Mesenchymal stem cell (in vitro differentiated cells and primary cell): Measurements from ENCODE around the gene NUBP2.

ENCODE experiments used
- DNase-seq: peaks from one replicate; pipeline ENCODE4 v3.0.0-alpha.2; 2013
- H2AFZ ChIP-seq: one replicate; pipeline ENCODE4 v1.6.1; 2013; ENCODE audit warnings: low read depth, mild to moderate bottlenecking, control low read depth, inconsistent platforms, low read length, moderate library complexity
- H2AK5ac ChIP-seq: 2 replicates; pipeline ENCODE4 v1.6.1; 2013; ENCODE audit warnings: low read length, moderate library complexity, mild to moderate bottlenecking, inconsistent platforms; ENCODE audit not compliant: severe bottlenecking
- H2BK120ac ChIP-seq: one replicate; pipeline ENCODE4 v1.6.1; 2013; ENCODE audit warnings: low read depth, mild to moderate bottlenecking, inconsistent platforms, low read length, moderate library complexity
- H2BK12ac ChIP-seq, 2 experiments: one replicate each; pipeline ENCODE4 v1.6.1; 2013; ENCODE audit warnings: inconsistent platforms in 2 of 2, low read length in 2 of 2, mild to moderate bottlenecking in 2 of 2, moderate library complexity in 2 of 2, control low read depth in 1 of 2
- H2BK15ac ChIP-seq: one replicate; pipeline ENCODE4 v1.6.1; 2013; ENCODE audit warnings: mild to moderate bottlenecking, low read depth, inconsistent platforms; ENCODE audit not compliant: poor library complexity, severe bottlenecking
- H2BK5ac ChIP-seq: 2 replicates; pipeline ENCODE4 v1.6.1; 2013; ENCODE audit warnings: low read depth, mild to moderate bottlenecking, low read length, control low read depth, inconsistent platforms; ENCODE audit not compliant: poor library complexity, severe bottlenecking
- H3K14ac ChIP-seq, 2 experiments: one replicate each; pipeline ENCODE4 v1.6.1; 2013; ENCODE audit warnings: inconsistent platforms in 2 of 2, low read length in 2 of 2, control low read depth in 1 of 2, mild to moderate bottlenecking in 1 of 2, moderate library complexity in 1 of 2
- H3K18ac ChIP-seq, 2 experiments: one replicate each; pipeline ENCODE4 v1.6.1; 2013; ENCODE audit warnings: inconsistent platforms in 2 of 2, low read length in 2 of 2, control low read depth in 1 of 2, low read depth in 1 of 2, mild to moderate bottlenecking in 1 of 2
- H3K23ac ChIP-seq, 2 experiments: one replicate each; pipeline ENCODE4 v1.6.1; 2013; ENCODE audit warnings: inconsistent platforms in 2 of 2, low read length in 2 of 2, mild to moderate bottlenecking in 2 of 2, moderate library complexity in 2 of 2, control low read depth in 1 of 2
- H3K27ac ChIP-seq: 2 replicates; pipeline ENCODE4 v1.5.1; 2013; ENCODE audit warnings: mild to moderate bottlenecking, moderate library complexity, low read length, control low read depth, inconsistent platforms; ENCODE audit not compliant: poor library complexity, severe bottlenecking
- H3K27me3 ChIP-seq, 2 experiments: 2 replicates each; pipeline versions ENCODE4 v1.6.1 to v1.7.0; 2013; ENCODE audit warnings: low read length in 2 of 2, mild to moderate bottlenecking in 2 of 2, moderate library complexity in 2 of 2, control low read depth in 1 of 2, inconsistent platforms in 1 of 2; ENCODE audit not compliant: control insufficient read depth in 1 of 2, insufficient read depth in 1 of 2
- H3K36me3 ChIP-seq, 2 experiments: 2 replicates each; pipeline versions ENCODE4 v1.6.1 to v1.7.0; 2013; ENCODE audit warnings: low read length in 2 of 2, control low read depth in 1 of 2, inconsistent platforms in 1 of 2, low read depth in 1 of 2, mild to moderate bottlenecking in 1 of 2; ENCODE audit not compliant: insufficient read depth in 2 of 2, control insufficient read depth in 1 of 2
- H3K4ac ChIP-seq, 2 experiments: one replicate each; pipeline ENCODE4 v1.6.1; 2013; ENCODE audit warnings: inconsistent platforms in 2 of 2, low read length in 2 of 2, mild to moderate bottlenecking in 2 of 2, moderate library complexity in 2 of 2, control low read depth in 1 of 2, low read depth in 1 of 2
- H3K4me1 ChIP-seq: 2 replicates; pipeline ENCODE4 v1.6.1; 2013; ENCODE audit warnings: low read depth, low read length, control low read depth; ENCODE audit not compliant: control insufficient read depth, insufficient read depth
- H3K4me2 ChIP-seq: 2 replicates; pipeline ENCODE4 v1.6.1; 2013; ENCODE audit warnings: low read length, mild to moderate bottlenecking, inconsistent platforms; ENCODE audit not compliant: poor library complexity, severe bottlenecking
- H3K4me3 ChIP-seq, 2 experiments: 2 replicates each; pipeline versions ENCODE4 v1.5.1 to v1.7.0; 2013; ENCODE audit warnings: low read length in 2 of 2, mild to moderate bottlenecking in 2 of 2, control low read depth in 1 of 2, low read depth in 1 of 2; ENCODE audit not compliant: insufficient read depth in 1 of 2
- H3K79me1 ChIP-seq: replicated peaks from 2 replicates; pipeline ENCODE4 v1.6.1; 2013; ENCODE audit warnings: mild to moderate bottlenecking, control low read depth, low read length, inconsistent platforms; ENCODE audit not compliant: poor library complexity, severe bottlenecking
- H3K9ac ChIP-seq: 2 replicates; pipeline ENCODE4 v1.7.0; 2013; ENCODE audit warnings: mild to moderate bottlenecking, low read length, moderate library complexity
- H3K9me3 ChIP-seq: 2 replicates; pipeline ENCODE4 v1.7.0; 2013; ENCODE audit warnings: mild to moderate bottlenecking, low read length; ENCODE audit not compliant: control insufficient read depth
- H4K8ac ChIP-seq: one replicate; pipeline ENCODE4 v1.6.1; 2013; ENCODE audit warnings: inconsistent platforms, mild to moderate bottlenecking, low read length, moderate library complexity
- H4K91ac ChIP-seq: one replicate; pipeline ENCODE4 v1.6.1; 2013; ENCODE audit warnings: mild to moderate bottlenecking, low read length, inconsistent platforms
- WGBS: methylation state at CpG from one replicate; pipeline ENCODE4 v1.1.7; 2013; ENCODE audit warnings: mixed read lengths; 5-methylcytosine and 5-hydroxymethylcytosine counted together

The NUBP2 gene

DNA sequence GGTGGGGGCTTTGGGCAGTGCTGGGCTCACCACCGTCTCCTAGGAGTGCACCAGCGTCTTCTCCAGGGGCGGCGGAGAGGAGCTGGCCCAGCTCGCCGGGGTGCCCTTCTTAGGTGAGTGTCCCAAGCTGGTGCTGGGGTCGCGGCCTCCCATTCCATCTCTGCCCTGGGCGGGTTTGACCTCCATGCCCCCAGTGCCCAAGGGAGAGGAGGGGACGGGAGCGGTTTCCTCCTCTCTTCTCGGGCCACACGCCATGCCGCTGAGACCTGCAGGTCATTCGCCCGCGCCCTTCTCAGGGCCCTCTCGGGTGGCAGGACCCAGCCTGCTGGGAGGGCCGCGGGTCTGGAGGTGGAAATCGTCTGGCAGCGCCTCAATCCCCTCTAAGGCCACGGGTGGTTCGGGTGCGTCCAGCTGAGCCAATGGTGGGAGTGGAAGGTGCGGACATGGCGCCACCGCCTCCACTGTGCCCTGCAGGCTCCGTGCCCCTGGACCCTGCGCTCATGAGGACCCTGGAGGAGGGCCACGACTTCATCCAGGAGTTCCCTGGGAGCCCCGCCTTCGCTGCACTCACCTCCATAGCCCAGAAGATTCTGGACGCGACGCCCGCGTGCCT is 5.4 kb downstream of the NUBP2 start:
- peaks cover 27 to 82% of the 10 kb centered on the region in 2 experiments for H3K36me3 ChIP-seq
- no peak overlapping the region for H4K91ac ChIP-seq
- no peaks in the 10 kb centered on the region for H3K9me3 ChIP-seq
- H2AFZ ChIP-seq: no peak overlapping the region
- WGBS: 95% methylated on average over 38 of the region's 38 CpGs
- no peak overlapping the region for H2AK5ac ChIP-seq
- no peak overlapping the region for H2BK15ac ChIP-seq
- DNase-seq: no peak
- no peak overlapping the region for H3K4me3 ChIP-seq
- no peak overlapping the region for H3K4me2 ChIP-seq
- H3K79me1 ChIP-seq: peaks cover 43% of the 10 kb centered on the region
- H3K9ac ChIP-seq: no peak overlapping the region
- no peak overlapping the region for H2BK120ac ChIP-seq
- H3K18ac ChIP-seq: no peak overlapping the region
- no peak overlapping the region for H3K27ac ChIP-seq
- no peaks in the 10 kb centered on the region for H3K27me3 ChIP-seq
- H3K4me1 ChIP-seq: peaks cover 7% of the 10 kb centered on the region
- no peak overlapping the region for H3K14ac ChIP-seq
- no peak overlapping the region for H2BK5ac ChIP-seq
- no peak overlapping the region for H2BK12ac ChIP-seq
- H3K4ac ChIP-seq: no peak overlapping the region
- no peak overlapping the region for H3K23ac ChIP-seq
- no peak overlapping the region for H4K8ac ChIP-seq

GRCh38 chr16:1788708-1789100 is 5.9 kb downstream of the NUBP2 start:
- no peak overlapping the region for H3K14ac ChIP-seq
- no peak overlapping the region for H2AK5ac ChIP-seq
- no peak for DNase-seq
- no peak overlapping the region for H3K27ac ChIP-seq
- H2BK15ac ChIP-seq: no peak overlapping the region
- H3K36me3 ChIP-seq: peaks cover 27 to 87% of the 10 kb centered on the region in 2 experiments
- no peak overlapping the region for H2AFZ ChIP-seq
- H3K9ac ChIP-seq: no peak overlapping the region
- H3K9me3 ChIP-seq: no peaks in the 10 kb centered on the region
- H3K4me1 ChIP-seq: peaks cover 7% of the 10 kb centered on the region
- WGBS: 82% methylated on average over 19 of the region's 19 CpGs
- no peak overlapping the region for H4K91ac ChIP-seq
- no peak overlapping the region for H3K4me2 ChIP-seq
- H3K27me3 ChIP-seq: no peaks in the 10 kb centered on the region
- no peak overlapping the region for H3K18ac ChIP-seq
- H2BK12ac ChIP-seq: no peak overlapping the region
- H2BK120ac ChIP-seq: no peak overlapping the region
- no peak overlapping the region for H2BK5ac ChIP-seq
- H4K8ac ChIP-seq: no peak overlapping the region
- H3K4me3 ChIP-seq: no peak overlapping the region
- no peak overlapping the region for H3K23ac ChIP-seq
- H3K79me1 ChIP-seq: peaks cover 46% of the 10 kb centered on the region
- no peak overlapping the region for H3K4ac ChIP-seq

DNA sequence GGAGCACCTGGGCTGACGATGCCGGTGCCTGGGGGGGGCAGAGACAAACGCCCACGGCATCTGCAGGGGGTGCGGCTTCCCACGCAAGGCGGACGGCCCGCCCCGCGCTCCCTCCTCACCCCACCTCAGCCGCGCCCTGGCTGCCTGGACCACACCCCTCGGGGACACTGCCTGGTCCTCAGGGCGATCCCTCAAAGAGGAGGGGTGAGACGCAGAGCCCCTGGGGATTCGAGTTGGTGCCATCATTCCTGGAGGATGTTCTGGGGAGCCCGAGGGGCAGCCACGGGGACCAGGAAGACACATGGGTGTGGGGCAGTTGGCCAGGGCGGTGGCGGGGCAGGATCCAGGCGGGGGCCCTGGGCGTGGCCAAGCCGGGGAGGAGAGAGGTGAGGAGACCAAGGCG is 6.9 kb downstream of the NUBP2 start:
- Histone ChIP-seq H3K27me3 (no peaks in the 10 kb centered on the region), H3K27ac (no peak overlapping the region), H2BK15ac (no peak overlapping the region), H2BK120ac (no peak overlapping the region), H2AFZ (no peak overlapping the region), H3K4me3 (no peak overlapping the region), H3K79me1 (peaks cover 42% of the 10 kb centered on the region), H3K4me1 (peaks cover 8% of the 10 kb centered on the region), H3K9me3 (no peaks in the 10 kb centered on the region), H3K4me2 (no peak overlapping the region), H2BK12ac (no peak overlapping the region), H3K18ac (no peak overlapping the region), H3K4ac (no peak overlapping the region), H3K14ac (no peak overlapping the region), H4K91ac (no peak overlapping the region), H3K9ac (no peak overlapping the region), H3K36me3 (peaks cover 27 to 90% of the 10 kb centered on the region in 2 experiments), H2BK5ac (no peak overlapping the region), H3K23ac (no peak overlapping the region), H4K8ac (no peak overlapping the region), H2AK5ac (no peak overlapping the region)
- no peak for DNase-seq
- 96% methylated on average over 23 of the region's 25 CpGs for WGBS

DNA sequence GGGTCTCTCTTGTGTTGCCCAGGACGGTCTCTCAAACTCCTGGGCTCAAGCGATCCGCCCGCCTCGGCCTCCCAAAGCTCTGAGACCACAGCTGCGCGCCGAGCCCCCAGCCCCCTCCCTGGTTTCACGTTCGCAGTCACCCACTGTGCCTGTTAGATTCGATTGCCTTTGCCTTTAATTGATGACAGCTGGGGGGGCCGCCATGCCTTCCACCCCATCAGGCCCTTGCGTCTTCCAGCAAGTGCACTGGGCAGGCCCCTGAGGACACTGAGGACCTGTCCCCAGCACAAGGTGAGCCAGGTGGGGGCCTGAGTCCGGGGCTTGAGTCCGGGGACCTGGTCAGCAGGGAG is 7.5 kb downstream of the NUBP2 start:
- Histone ChIP-seq H3K18ac (no peak overlapping the region), H4K8ac (no peak overlapping the region), H3K9me3 (no peaks in the 10 kb centered on the region), H3K23ac (no peak overlapping the region), H4K91ac (no peak overlapping the region), H3K4ac (no peak overlapping the region), H3K9ac (no peak overlapping the region), H3K14ac (no peak overlapping the region), H2AFZ (no peak overlapping the region), H3K27ac (no peak overlapping the region), H3K79me1 (peaks cover 41% of the 10 kb centered on the region), H3K27me3 (no peaks in the 10 kb centered on the region), H3K4me1 (peaks cover 8% of the 10 kb centered on the region), H2BK15ac (no peak overlapping the region), H2AK5ac (no peak overlapping the region), H3K36me3 (peaks cover 24 to 86% of the 10 kb centered on the region in 2 experiments), H2BK12ac (no peak overlapping the region), H3K4me3 (no peak overlapping the region), H2BK120ac (no peak overlapping the region), H2BK5ac (no peak overlapping the region), H3K4me2 (no peak overlapping the region)
- WGBS: 98% methylated on average over 15 of the region's 15 CpGs
- no peak for DNase-seq
